GM10847 (cell line): Measurements from ENCODE around the gene RAB39A.

Experiments used
- POLR2A ChIP-seq: IDR thresholded peaks from 2 replicates; pipeline ENCODE4 v1.6.1; 2011; ENCODE audit not compliant: insufficient read length; ENCODE audit errors: extremely low read depth

RAB39A gene

DNA sequence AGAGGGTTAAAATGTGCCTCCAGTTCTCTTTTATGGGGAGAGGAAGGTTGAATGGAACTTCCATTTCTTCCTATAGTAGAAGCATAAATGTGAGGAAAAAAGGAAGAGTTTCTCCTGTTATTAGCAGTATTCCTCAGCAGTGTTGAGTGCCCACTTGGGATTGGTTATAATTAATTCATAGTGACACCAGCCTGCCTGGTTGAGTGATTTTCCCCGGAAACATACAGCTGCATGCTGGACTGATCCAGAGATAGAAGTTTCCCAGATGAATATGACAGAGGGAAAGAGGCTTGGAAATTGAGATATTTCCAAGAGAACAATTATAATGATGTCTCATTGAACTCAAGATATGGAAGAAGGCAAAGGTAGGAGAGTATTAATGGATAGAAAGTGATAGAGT lies 28.3 kb downstream of the RAB39A start:
- TF ChIP-seq POLR2A: no peak

DNA sequence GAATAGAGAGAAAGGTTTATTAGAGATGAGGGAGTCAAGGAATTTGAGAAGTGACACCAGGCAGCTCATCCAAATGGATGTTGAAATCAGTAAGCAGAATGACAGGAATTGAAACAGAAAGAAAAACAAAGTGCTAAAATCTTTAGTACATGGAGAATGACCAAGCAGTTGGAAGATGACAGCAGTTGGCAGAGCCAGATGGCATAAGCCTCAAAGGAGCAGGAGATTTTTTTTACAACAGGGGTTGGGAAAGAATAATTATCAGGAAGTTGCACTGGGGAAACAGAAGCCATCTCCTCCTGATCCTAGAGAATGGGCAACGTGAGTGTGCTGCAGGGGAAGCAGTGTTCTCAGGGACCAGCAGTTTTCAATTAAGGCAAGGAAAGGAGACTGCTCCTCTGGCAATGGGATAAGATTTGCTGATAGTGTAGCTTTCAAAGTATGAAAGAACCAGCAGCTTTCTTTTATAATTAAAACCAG lies 28.9 kb downstream of the RAB39A start:
- TF ChIP-seq POLR2A: no peak

DNA sequence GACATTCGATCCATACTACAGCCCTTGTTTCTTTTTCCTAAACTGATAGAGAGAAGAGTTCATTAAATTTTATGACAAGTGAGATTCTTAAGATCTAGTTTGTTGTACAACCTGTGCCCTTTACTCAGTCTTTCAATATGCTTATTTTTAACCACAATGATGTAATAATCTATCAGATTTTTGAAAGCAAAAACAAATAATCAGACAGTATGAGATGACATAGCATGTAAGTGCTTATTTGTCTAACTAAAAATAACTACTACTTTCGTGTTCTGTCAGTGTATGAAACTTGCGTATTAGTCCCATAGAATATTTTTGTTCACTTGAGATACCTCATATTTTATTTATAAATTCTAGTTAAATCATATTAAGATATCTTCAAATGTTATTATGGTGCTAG lies 33.2 kb downstream of the RAB39A start:
- TF ChIP-seq POLR2A: no peak

DNA sequence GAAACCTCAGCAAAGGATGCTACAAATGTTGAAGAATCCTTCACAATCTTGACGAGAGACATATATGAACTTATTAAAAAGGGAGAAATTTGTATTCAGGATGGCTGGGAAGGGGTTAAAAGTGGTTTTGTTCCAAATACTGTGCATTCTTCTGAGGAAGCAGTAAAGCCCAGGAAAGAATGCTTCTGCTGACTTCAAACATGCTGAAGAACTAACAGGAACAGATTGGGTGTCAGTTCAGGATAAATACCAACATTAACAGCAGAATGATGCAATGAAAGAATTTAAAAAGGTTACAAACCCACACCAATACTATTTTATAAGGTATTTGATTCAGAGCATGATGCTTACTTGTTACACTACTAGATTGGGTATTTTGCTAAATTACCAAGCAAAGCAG lies 33.9 kb downstream of the RAB39A start:
- TF ChIP-seq POLR2A: no peak

DNA sequence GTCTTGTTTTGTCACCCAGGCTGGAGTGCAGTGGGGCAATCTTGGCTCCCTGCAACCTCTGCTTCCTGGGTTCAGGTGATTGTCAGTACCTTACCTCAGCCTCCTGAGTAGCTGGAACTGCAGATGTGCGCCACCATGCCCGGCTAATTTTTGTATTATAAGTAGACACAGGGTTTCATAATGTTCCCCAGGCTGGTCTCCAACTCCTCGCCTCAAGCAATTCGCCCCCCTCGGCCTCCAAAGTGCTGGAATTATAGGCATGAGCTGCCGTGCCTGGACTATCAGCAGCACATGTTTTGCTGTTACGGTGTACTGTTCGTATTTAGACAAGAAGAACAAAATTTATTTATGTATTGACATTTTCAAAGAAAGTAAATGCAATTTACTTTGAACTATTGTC lies 34.8 kb downstream of the RAB39A start:
- no peak for TF ChIP-seq POLR2A

DNA sequence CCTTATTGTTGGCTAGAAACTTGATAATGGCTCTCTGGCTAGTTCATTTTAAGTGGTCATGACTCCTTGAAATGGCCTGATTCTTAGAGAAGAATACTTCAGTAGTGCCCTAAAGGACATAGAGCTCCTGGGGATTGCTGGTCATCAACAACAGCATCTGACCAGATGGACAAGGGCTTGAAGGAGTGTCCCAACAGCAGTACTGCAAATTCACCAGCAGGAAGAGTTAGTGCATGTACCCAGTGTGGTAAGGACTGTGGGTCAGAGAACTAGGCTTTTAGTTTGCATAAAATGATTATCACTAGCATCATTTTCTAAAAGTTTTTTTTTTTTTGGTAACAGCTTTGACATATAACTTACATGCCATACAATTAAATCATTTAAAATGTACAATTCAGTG lies 41.0 kb downstream of the RAB39A start:
- no peak for TF ChIP-seq POLR2A

DNA sequence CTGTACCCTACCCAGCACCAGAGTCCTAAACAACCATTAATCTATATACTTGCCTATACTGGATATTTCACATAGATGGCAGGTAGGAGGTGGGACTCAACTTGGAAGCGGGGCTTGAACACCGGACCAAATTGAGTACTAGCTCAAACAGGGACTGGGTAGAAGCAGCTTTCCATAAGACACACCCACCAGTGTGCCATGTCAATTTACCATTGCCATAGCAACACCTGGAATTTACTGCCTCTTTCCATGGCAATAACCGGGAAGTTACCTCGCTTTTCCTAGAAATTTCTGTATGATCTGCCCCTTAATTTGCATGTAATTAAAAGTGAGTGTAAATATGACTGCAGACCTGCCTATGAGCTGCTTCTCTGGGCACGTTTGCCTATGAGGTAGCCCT lies 41.8 kb downstream of the RAB39A start:
- TF ChIP-seq POLR2A: no peak

DNA sequence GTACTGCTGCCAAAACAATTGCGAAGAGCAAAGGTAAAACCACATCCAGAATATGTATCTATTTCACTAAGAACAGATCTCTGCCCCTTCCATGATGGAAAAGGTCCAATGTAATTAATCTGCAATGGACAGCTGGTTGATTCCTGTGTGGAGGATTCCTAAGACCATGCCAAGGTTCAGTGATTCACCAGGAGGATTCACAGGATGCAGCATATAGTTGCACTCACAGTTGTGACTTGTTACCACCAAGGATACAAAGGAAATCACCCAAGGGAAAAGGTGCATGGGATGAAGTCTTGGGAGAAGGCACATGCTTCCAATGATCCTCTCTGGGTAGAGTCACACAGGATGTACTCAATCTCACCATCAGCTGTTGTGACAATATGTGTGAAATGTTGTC lies 45.4 kb downstream of the RAB39A start:
- no peak for TF ChIP-seq POLR2A

DNA sequence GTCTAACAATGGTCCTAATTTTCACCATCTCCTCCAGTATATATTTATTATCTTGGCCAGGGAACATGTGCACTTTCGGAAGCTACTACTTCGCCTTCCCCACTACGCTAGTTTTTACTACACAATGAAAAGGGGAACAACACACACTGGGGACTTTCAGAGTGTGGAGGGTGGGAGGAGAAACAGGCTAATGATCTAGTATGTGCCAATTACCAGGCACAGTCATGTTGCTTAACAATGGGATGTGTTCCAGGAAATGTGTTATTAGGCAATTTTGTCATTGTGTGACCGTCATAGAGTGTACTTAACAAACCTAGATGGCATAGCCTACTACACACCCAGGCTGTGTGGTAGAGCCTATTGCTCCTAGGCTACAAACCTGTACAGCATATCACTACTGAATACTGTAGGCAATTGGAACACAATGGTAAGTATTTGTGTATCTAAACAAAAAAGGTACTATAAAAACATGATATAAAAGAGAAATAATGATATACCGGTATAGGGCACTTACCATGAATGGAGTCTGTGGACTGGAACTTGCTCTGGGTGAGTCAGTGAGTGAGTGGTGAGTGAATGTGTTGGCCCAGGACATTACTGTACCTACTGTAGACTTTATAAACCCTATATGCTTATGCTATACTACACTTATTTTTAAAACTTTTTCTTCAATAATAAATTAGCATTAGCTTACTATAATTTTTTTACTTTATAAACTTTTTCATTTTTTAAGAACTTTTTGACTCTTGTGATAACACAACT lies 60.3 kb downstream of the RAB39A start:
- TF ChIP-seq POLR2A: no peak

DNA sequence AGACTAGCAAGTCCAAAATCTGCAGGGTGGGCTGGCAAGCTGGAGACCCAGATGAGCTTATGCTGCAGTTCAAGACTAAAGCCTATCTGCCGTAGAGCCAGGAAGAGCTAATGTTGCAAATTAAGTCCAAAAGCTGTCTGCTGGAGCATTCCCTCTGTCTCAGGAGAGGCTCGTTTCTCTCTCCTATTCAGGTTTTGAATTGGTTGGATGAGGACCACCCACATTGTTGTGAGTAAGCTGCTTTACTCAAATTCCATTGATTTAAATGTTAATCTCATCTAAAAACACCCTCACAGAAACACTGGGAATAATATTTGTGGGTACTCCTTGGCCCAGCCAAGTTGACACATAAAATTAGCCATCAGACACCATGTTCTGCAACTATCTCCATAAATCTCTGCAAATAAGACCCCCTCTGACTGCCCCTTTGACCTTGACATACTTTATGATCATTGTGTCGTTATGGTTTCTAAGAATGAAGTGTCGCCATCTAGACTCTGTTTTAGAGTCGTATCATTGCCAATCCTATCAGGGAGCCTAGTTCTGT lies 63.7 kb downstream of the RAB39A start:
- TF ChIP-seq POLR2A: no peak

DNA sequence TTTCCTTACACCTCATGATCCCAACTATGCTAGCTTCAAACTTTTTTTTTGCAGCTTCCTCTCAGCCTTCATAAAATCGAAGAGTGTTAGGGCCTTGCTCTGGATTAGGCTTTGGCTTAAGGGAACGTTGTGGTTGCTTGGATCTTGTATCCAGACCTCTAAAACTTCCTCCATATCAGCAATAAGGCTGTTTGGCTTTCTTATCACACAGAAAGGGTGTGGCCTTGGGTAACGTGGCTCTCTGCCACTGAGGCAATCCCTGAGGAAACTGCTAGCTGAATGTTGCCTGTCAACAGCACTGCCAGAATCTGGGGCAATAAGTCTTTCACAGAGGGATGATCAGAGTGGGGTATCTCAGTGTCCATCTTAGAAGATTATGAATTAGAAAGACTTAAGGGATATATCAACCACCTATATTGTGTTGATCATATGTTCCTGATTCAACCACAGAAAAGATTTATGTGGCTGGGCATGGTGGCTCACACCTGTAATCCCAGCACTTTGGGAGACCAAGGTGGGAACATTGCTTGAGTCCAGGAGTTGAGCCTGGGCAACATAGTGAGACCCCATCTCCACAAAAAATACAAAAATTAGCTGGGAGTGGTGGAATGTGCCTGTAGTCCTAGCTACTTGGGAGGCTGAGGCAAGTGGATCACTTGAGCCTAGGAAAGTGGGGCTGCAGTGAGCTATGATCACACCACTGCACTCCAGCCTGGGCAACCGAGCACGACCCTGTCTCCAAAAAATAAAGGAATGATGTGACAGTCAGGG lies 67.9 kb downstream of the RAB39A start:
- no peak for TF ChIP-seq POLR2A

DNA sequence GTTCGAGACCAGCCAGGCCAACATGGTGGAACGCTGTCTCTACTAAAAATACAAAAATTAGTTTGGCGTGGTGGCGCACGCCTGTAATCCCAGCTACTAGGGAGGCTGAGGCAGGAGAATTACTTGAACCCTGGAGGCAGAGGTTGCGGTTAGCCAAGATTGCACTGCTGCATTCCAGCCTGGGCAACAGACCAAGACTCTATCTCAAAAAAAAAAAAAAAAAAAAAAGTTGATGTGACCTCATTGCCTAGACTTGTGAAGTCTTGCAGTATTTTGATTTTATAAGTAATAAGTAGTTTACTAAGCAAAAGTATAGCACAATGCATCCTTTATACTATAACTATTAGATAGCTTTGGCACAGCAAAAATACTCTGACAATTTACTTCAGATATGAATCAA lies 70.5 kb downstream of the RAB39A start:
- no peak for TF ChIP-seq POLR2A

DNA sequence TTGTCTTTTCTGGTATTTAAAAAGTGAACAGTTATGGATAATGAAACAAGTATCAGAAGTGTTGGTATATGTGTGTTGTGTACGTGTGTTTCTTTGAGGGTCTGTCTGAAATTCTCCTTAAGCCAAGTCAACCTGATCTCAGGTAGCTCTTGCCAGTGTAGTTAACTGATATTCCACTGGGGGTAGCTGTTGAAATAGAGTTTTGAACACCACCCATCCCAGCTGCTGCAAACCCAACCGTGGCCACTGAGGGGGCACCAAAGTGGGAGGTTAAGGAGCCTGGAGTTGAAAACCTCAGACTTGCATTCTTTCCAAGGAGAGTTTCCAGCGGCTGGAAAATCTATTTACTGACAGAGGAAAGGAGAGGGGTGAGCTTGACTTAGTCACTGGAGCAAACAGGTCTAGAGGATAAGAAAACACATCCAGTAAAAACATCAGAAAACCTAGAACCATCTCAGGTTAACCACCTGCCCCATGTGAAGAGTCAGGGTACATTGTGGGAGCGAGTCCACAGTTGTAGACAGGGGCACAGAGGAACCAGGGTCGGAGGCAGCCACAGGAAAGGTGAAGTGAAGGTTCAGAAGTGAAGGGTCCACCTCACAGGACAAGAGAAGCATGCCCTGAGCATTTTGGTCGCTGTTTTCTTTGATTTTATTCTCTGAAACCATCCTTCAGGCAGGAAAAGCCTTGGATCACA lies 71.7 kb downstream of the RAB39A start:
- no peak for TF ChIP-seq POLR2A

DNA sequence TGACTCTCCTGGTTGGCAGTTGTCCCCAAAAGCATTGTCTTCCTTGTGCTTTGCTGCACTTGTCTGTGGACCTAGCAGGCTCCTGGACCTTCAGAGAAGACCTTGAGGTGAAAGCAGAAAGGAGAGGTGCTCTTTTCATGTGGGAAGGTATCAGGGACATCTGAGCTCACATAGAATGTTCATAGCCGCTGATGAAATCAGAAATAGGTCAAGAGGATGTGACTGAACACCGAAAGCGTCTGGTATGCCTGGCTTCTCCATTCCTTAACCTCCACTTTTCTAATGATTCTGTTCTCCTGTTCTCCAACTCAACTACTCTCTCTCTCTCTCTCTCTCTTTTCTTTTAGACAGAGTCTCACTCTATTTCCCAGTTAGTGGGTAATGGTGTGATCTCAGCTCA lies 74.2 kb downstream of the RAB39A start:
- TF ChIP-seq POLR2A: no peak

DNA sequence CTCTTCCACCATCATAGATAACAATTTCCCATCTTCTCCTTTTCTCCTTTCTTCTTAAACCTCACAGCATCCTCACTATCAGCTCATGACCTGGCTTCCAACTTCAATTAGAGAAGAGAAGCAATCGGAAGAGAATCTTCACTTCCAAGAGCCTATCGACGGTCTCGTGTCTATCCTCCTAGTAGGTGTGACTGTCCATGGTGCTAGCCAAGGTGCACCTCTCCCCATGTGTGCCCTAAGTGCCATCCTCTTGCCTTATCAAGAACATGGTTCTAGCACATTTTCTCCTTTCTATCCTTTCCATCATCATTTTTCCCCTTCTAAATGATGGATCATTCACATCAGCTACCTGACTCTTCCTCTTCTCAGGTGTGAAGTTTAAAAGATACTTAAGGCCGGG lies 75.4 kb downstream of the RAB39A start:
- TF ChIP-seq POLR2A: no peak

DNA sequence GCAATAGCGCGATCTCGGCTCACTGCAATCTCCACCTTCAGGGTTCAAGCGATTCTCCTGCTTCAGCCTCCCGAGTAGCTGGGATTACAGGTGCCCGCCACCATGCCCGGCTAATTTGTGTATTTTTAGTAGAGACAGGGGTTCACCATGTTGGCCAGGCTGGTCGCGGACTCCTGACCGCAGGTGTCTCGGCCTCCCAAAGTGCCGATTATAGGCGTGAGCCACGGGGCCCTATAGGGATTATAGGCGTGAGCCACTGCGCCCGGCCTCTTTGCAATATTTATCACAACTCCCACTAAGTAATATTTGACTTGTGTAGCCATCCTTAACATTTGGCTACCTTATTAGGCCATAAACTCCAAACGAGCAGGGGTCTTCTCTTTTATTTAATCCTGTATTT lies 79.6 kb downstream of the RAB39A start:
- no peak for TF ChIP-seq POLR2A
